Left colon (tissue), 2 donors: Measurements from ENCODE around the gene NDE1. TPM values are rescaled to one million over a fixed set of nuclear protein-coding genes. Genes with fewer than 3 reads are reported as not detected.
A peak's percentile ranks its signal among the peaks of the same experiment; 100 is the strongest.
"Not testable (repeated sequence)": the region's sequence is repeated elsewhere in the genome, so short reads cannot be mapped to it uniquely, and the experiment has no call there.

Source experiments
- ATAC-seq: fragments of 200-7000 bp; cut with Tn5 transposase; one replicate; pipeline ENCODE4 v1.9.1; 2020; ENCODE audit warnings: mild to moderate bottlenecking, moderate library complexity
- DNase-seq, 2 donors: peaks; one replicate each; pipeline ENCODE4 v3.0.0-alpha.2; 2020
- intact Hi-C, 2 donors: fragments of 100-400 bp; cut with DNase I in 1 of 2; cut with micrococcal nuclease in 1 of 2; formaldehyde crosslinking; loops; one replicate each; pipeline versions ENCODE4 v1.11.2 to v1.14.0; 2022; cut with DNase I, micrococcal nuclease
- total RNA-seq, 2 donors: library from RNA; stranded (reverse); fragmentation: NEBNext Ultra II Directional; extraction: Animal tissue kit (Norgen Biotek cat#: 25700); gene quantifications; one replicate each; pipeline ENCODE4 v1.2.1, GENCODE V29; 2021
- donor health status: DM: no; HTN: no; CAD: no.
- donor health status: DM: yes; HTN: yes; CAD: no.

Gene NDE1
- total RNA-seq, 2 donors from 2014 or later: 24.8 to 30.9 TPM

DNA sequence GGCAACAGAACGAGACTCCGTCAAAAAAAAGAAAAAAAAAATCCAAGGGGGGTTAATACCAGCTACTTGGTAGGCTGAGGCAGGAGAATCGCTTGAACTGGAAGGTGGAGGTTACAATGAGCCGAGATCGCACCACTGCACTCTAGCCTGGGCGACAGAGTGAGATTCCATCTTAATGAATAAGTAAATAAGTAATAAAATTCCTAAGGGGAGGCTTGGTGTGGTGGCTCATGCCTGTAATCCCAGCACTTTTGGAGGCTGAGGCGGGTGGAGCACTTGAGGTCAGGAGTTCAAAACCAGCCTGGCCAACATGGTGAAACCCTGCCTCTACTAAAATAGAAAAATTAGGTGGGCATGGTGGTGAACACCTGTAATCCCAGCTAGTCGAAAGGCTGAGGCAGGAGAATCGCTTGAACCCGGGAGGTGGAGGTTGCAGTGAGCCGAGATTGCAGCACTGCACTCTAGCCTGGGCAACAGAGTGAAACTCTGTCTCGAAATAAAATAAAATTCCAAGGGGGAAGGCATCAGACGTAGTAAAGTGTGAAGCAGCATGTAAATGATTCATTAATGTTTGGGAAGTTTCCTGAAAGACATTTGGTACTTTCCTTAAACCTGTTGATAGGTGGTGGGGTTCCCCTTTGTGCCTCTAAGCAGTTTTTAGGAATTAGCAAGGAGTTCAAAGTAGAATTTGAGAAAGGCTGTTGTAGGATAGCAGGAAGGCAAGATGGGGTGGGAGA is 3.3 kb upstream of the NDE1 start:
- ATAC-seq, DNase-seq: not testable (repeated sequence)
- intact Hi-C loops: loop anchor here in 1 of 2 donors (10.0 kb wide), 1 partner anchor 52 kb away; no protein-coding TSS in a partner anchor

DNA sequence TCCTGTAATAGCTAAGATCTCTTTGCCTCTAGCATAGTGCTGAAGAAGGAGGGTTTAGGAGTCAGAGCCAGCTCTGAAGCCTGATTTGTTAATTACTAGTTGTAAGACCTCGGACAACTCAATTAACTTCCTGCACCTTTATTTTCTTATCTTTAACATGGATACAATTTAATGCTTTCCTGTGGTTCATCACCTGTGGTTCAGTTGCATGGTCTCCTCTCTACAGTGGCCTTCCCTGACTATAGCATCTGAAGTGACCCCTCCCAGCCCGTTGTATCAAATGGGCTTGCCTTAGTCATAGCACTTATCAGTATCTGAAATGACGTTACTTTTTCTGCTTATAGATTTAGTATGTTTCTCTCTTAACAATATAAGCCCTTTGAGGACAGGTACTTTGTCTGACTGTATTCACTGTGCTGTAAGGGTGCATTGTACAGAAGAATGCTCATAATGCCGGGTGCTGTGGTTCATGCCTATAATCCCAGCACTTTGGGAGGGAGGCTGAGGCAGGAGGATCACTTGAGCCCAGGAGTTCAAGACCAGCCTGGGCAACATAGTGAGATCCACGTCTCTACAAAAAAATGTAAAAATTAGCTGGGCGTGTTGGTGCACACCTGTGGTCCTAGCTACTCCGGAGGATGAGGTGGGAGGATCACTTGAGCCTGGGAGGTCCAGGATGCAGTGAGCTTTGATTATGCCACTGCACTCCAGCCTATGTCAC is 2.6 kb upstream of the NDE1 start:
- ATAC-seq: no peak
- DNase-seq: no peak
- intact Hi-C loops: loop anchor here in 1 of 2 donors (10.0 kb wide), 1 partner anchor 53 kb away; no protein-coding TSS in a partner anchor

DNA sequence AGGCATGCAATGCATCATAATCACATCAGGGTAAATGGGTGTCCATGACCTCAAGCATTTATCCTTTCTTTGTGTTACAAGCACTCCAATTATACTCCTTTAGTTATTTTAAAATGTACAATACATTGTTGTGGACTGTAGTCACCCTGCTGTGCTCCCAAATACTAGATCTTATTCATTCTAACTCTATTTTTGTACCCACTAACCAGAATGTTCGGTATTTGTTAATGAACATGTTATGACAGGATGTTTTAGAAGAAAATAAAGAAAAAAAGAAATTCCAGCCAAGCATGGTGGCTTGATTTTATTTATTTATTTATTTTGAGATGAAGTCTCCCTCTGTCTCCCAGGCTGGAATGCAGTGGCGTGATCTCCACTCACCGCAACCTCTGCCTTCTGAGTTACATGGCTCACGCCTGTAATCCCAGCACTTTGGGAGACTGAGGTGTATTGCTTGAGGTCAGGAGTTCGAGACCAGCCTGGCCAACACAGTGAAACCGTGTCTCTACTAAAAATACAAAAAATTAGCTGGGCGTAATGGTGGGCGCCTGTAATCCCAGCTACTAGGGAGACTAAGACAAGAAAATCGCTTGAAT is 1.8 kb upstream of the NDE1 start:
- intact Hi-C loops: loop anchor here in 1 of 2 donors (10.0 kb wide), 1 partner anchor 53 kb away; no protein-coding TSS in a partner anchor
- ATAC-seq (no peak), DNase-seq (no peak)

DNA sequence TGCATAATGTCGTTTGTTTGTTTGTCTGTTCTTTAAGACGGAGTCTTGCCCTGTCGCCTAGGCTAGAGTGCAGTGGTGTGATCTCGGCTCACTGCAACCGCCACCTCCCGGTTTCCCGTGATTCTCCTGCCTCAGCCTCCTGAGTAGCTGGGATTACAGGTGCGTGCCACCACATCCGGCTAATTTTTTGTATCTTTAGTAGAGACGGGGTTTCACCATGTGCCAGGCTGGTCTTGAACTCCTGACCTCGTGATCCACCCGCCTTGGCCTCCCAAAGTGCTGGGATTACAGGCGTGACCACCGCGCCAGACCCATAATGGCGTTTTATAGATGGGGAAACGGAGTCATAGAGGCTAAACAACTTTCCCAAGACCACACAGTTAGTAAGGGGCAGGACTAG is 734 bp upstream of the NDE1 start:
- intact Hi-C loops: loop anchor here in 1 of 2 donors (10.0 kb wide), 1 partner anchor 55 kb away; no protein-coding TSS in a partner anchor
- not testable (repeated sequence) for DNase-seq, ATAC-seq

DNA sequence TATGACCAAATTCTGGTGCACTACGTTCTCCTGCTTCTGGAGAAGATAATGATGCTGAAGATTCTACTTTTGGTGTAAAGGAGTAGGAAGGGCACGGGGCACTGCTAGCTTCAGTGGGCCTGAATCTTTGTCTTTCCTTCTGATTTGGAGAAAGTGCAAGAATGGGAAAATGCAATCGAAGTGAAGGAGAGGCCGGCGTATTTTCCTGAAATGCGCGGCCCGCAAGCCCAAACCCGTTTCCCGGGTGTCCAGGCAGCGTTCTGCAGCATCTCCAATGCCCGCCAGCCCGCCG is 372 bp upstream of the NDE1 start:
- no peak for ATAC-seq
- no peak for DNase-seq
- intact Hi-C loops: loop anchor here in 1 of 2 donors (10.0 kb wide), 1 partner anchor 55 kb away; no protein-coding TSS in a partner anchor

DNA sequence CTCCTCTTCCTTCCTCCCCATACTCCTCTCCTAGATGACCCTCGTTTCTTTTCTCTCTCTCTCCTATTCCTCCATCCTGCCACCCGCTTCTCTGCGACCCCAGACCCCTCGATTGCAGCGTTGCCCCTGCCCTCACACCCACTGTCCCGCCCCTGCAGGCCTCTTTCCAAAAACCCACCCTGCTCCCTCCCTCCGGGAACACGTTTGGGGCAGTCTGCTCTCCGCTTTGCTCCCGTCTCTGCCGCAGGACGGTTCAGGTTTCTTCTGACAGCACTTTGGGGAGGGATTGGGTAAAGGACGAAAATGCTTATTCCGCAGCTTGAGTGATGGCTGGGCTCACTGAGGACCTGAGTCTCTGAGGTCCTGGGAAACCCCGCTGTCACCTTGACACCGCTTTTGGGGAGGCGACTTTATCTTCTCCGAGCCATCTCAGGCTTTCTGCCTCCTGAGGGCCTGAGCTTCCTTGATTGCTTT is 690 bp downstream of the NDE1 start:
- DNase-seq: peak; percentile 42 to 43
- intact Hi-C loops: no loop called here
- peak; percentile 31 for ATAC-seq

DNA sequence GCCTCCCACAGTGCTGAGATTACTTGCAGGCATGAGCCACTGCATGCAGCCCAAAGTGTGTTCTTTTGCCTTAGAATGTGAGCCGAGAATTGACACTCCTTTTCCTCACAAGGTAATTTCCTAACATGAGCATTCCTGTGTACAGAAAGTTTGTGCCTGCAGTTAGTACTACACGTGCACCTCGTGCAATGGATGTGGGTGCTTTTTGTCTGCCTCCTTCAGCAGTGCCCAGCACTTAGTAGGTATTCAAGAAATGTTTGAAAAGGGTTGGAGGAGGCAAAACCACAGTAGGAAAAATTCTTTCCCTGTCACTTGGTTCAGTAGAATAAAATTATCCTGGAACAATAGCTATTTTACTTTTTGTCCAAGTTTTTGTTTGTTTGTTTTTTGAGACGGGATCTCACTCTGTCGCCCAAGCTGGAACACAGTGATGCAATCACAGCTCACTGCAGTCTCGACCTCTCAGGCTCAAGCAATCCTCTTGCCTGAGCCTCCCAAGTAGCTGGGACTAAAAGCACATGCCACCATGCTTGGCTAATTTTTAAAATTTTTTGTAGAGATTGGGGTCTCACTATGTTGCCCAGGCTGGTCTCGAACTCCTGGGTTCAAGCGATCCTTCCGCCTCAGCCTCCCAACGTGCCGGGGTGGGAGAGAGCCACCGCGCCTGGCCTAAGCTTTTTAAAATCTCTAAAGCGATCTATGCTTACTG is 2.4 kb downstream of the NDE1 start:
- DNase-seq: no peak
- intact Hi-C loops: no loop called here
- no peak for ATAC-seq

DNA sequence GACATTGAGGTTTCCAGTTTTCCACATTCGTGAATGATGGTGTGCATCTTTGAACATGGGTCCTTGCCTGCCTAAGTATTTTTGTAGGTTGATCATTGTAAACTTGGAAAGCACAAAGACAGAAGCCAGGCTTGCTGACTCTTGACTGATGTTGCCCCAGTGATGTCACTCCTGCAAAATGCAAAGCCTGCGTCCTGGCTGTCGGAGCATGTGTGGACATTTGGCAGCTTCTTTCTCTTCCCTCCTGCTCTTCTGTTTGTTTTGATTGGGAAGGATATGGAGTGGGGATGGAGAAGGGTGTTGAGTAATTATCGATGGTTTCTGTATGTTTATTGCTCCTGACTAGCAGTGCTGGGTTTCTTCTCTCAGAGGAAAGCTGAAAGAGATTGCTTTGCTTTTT is 3.2 kb downstream of the NDE1 start:
- intact Hi-C loops: no loop called here
- DNase-seq (no peak), ATAC-seq (no peak)

DNA sequence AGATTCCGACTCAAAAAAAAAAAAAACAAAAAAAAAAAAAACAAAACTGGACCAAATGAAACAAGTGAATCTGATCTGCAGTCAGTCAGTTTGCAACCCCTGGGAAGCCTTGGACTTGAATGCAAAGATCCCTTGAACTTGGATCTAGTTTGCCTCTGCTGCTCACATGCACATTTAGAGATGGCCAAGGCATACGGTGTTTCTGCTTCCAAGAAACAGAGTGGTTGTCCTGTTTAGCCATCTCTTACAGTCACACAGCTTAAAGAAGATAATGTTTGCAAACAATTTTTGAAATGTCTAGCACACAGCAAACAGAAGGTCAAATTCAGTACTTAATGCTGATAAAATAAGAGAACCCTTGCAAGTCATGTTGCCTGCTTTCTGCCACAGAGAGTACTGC is 4.5 kb downstream of the NDE1 start:
- intact Hi-C loops: no loop called here
- DNase-seq (no peak), ATAC-seq (no peak)

DNA sequence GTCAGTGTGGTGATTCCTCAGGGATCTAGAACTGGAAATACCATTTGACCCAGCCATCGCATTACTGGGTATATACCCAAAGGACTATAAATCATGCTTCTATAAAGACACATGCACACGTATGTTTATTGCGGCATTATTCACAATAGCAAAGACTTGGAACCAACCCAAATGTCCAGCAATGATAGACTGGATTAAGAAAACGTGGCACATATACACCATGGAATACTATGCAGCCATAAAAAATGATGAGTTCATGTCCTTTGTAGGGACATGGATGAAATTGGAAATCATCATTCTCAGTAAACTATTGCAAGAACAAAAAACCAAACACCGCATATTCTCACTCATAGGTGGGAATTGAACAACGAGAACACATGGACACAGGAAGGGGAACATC is 5.5 kb downstream of the NDE1 start:
- intact Hi-C loops, ATAC-seq, DNase-seq: not testable (repeated sequence)

DNA sequence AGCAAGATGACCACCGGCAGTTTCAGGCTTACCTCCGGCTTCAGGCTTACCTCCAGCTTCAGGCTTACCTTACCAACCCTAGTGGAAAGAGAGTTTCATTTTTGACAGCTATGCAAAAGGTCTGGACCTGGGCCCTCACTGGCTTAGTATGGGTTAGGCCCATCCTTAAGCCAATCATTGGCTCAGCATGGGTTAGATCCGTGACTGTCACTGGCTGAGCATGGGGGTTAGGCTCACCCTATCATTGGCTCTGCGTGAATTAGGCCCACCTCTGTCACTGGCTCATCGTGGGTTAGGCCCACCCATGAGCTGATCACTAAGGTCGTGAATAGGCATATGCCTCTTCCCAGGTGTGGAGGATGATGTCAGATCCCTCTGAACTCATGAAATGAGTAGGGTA is 8.1 kb downstream of the NDE1 start:
- no peak for ATAC-seq
- intact Hi-C loops: no loop called here

DNA sequence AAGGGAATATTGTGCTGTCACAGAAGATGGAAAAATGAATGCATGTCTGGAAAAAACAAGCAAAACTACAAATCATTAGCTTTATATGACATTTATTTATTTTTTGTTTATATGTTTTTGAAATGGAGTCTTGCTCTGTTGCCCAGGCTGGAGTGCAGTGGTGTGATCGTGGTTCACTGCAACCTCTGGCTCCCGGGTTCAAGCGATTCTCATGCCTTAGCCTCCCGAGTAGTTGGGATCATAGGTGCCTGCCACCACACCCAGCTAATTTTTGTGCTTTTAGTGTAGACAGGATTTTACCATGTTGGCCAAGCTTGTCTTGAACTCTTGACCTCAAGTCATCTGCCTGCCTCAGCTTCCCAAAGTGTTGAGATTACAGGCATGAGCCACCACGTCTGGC is 8.5 kb downstream of the NDE1 start:
- no peak for ATAC-seq
- no peak for DNase-seq
- intact Hi-C loops: no loop called here

More for the DNA sequence above, 8.1 kb downstream of the NDE1 start:
- no peak for DNase-seq

DNA sequence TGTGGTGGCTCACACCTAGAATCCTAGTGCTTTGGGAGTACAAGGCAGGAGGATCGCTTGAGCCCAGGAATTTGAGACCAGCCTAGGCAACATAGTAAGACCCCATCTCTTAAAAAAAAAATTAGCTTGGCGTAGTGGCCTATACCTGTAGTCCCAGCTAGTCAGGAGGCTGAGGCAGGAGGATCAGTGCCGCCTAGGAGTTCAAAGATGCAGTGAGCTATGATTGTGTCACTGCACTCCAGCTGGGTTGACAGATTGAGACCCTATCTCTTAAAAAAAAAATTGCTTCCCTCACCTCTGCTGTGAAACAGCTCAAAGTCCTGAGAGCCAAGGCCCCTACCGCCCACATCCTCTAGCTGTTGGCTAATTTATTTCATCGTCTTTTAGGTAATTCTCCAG is 10.2 kb downstream of the NDE1 start:
- DNase-seq: no peak
- ATAC-seq: no peak
- intact Hi-C loops: no loop called here

DNA sequence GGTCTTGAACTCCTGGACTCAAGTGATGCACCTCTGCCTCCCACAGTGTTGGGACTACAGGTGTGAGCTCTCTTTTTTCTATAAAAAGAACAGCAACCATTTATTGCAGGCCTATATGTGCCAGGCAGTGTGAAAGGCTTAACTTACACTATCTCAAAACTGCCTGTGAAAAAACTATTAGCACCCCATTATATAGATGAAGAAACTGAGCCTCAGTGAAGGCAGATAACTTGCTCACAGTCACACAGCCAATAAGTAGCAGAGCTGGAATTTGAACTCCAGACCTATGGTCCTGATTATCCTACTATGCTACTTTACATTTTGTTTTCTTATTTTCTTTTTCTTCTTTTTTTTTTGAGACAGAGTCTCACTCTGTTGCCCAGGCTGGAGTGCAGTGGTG is 15.1 kb downstream of the NDE1 start:
- intact Hi-C loops: no loop called here
- DNase-seq: no peak
- ATAC-seq: no peak

DNA sequence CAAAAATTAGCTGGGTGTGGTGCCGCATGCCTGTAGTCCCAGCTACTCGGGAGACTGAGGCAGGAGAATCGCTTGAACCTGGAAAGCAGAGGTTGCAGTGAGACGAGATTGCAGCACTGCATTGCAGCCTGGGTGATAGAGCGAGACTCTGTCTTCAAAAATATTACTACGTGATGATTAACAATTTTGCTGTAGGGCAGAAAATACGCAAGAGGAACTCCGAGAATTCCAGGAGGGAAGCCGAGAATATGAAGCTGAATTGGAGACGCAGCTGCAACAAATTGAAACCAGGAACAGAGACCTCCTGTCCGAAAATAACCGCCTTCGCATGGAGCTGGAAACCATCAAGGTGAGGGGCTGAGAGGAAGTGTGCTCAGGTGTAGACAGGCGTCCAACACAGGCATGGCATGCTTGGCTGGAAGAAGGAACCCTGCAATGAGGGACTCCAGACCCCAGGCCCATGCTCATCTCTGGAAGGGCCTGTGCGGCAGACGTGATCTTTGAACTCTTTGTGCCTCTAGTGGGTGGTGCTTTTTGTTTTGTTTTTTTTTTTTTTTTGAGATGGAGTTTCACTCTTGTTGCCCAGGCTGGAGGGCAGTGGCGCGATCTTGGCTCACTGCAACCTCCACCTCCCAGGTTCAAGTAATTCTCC is 17.2 kb downstream of the NDE1 start:
- no peak for DNase-seq
- ATAC-seq: no peak
- intact Hi-C loops: no loop called here

DNA sequence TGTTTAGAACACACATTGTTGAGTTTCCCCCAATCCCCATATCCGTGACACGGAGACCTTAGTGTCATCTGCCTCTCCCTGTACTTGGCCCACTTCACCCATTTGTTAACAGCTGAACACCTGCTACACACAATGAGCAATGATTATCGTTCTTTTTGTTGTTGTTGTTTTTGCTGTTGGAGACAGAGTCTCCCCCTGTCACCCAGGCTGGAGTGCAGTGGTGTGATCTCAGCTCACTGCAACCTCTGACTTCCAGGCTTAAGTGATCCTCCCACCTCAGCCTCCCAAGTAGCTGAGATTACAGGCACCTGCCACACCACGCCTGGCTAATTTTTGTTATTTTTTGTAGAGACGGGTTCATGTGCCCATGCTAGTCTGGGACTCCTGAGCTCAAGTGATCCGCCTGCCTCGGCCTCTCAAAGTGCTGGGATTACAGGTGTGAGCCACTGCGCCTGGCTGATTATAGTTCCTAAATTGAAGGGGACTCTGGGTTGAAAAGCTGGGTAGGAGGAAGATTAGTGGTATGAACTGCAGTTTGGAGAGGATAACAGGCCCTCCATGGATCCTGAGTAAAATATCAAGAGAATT is 21.6 kb downstream of the NDE1 start:
- ATAC-seq (no peak), DNase-seq (no peak)
- intact Hi-C loops: no loop called here

DNA sequence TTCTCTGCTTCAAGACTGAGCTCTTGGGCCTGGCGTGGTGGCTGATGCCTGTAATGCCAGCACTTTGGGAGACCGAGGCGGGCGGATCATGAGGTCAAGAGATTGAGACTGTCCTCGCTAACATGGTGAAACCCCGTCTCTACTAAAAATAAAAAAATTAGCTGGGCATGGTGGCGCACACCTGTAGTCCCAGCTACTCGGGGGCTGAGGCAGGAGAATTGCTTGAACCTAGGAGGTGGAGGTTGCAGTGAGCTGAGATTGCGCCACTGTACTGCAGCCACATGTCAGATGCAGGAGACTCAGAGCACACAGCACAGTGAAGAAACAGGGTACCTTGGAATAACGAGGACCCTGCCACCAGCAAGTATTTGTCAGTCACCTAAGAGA is 22.1 kb downstream of the NDE1 start:
- ATAC-seq, intact Hi-C loops, DNase-seq: not testable (repeated sequence)

DNA sequence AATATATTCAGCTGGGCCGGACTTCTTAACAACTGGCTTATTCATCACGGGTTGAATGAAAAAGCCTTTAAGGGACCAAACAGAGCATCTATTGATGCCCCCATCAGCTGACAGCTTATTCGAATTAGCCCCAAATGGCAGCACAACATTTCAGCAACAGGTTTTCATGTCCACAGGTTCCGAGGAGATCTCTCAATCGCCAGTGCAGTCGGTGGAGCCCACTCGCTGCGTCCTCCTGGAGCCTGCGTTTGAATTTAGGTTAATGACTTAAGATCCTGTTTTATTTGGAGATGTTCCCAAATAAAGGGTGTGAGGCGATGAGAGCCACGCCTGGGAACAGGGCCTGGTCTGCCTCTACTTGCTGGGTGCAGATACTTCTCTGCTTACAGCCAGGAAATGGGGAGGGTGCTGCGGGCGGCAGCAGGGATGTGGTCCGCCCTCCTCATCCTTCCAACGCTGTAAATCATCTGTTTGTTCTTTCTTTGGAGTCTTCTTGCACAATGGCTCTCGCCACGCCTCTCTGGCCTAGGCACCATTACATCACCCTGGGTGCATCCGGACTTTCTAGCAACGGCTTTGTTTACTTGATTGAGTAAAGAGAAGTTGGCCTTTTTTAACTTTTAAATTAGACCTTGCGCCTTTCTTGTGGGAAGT is 22.6 kb downstream of the NDE1 start:
- intact Hi-C loops: no loop called here
- ATAC-seq (peak; percentile 98), DNase-seq (peak; percentile 80 to 88)
